Neural progenitor cell (in vitro differentiated cells): Measurements from ENCODE around the gene AK4.
A peak's percentile ranks its signal among the peaks of the same experiment; 100 is the strongest.

Experiments
- EZH2phosphoT487 ChIP-seq: fragments of 200-600 bp; sonication (generic); IDR thresholded peaks from 2 replicates; pipeline ENCODE4 v1.6.1; 2017; ENCODE audit warnings: antibody characterized with exemption
- TF ChIP-seq, protein P1 (sequence below): fragments of 200-600 bp; sonication (generic); IDR thresholded peaks from 2 replicates; pipeline ENCODE4 v1.5.1; 2017; ENCODE audit warnings: antibody characterized with exemption, mild to moderate bottlenecking

DNA sequence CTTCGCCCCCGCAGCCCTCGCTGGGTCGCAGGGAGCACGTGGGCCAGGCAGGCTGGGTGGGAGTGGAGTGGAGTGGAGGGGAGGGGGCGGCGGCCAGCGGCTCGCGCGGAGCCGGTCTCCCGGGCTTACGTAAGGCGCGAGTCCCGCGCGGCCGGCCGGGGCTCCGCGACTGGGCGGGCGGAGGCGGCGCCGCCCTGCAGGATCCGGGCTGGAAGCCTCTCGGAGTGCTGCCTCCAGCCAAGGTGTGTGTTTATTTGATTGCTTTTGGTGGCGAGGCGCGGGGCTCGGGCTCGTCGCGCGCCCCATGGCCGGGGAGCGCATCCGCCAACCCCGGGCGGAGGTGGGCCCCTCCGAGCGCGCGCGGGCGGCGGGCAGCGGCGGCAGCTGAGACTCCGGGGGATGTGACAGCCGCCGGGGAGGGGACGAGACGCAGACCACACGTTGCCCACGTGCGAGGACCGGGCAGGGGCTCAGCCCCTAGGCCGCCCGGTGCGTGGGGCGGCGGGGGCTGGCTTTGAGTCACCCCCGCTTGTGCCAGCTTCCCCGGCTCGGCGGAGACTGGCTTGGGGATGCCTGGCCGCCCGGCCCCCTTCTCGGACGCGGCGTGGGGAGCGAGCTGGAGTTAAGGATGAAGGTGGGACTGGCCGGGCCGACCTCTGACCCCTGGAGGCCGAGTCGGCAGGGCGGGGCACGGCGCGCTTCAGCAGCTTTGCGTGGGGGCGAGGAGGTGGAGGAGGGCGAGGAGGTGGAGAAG is 402 bp upstream of the AK4 start:
- TF ChIP-seq EZH2phosphoT487, result peak; percentile 30
- TF ChIP-seq, protein P1, sequence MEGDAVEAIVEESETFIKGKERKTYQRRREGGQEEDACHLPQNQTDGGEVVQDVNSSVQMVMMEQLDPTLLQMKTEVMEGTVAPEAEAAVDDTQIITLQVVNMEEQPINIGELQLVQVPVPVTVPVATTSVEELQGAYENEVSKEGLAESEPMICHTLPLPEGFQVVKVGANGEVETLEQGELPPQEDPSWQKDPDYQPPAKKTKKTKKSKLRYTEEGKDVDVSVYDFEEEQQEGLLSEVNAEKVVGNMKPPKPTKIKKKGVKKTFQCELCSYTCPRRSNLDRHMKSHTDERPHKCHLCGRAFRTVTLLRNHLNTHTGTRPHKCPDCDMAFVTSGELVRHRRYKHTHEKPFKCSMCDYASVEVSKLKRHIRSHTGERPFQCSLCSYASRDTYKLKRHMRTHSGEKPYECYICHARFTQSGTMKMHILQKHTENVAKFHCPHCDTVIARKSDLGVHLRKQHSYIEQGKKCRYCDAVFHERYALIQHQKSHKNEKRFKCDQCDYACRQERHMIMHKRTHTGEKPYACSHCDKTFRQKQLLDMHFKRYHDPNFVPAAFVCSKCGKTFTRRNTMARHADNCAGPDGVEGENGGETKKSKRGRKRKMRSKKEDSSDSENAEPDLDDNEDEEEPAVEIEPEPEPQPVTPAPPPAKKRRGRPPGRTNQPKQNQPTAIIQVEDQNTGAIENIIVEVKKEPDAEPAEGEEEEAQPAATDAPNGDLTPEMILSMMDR, result no peak
